Measurements from ENCODE around the gene MUC21. TPM values are rescaled to one million over a fixed set of nuclear protein-coding genes. Genes with fewer than 3 reads are reported as not detected.
"Not testable (repeated sequence)": the region's sequence is repeated elsewhere in the genome, so short reads cannot be mapped to it uniquely, and the experiment has no call there.

The MUC21 gene
- total and polyA plus RNA-seq, 11 donors = 0.10 TPM; not detected in 10

DNA sequence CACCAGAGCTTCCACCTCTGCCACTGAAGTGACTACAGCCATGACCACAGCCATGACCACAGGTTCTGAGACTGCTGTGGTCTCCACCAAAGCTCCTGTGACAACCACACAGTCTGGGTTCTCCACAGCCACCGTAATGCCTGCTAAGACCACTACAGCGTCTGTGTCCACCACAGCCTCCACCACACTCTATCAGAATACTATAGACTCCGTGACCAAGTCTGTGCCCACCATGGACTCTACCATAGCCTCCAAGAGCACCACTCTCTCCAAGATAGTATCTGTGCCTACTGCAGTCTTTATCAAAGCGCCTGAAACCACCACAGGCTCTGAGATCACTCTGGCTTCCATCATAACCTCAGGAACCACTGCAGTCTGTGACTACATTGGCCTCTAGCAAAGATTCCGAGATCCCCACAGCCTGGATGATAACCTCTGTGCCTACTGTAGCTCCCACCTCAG is 18.3 kb upstream of the MUC21 start:
- intact Hi-C loops (cut with DNase I) = no loop called here
- no peak for TF ChIP-seq POLR2A (IDR thresholded peaks at IDR 0.05)
- TF ChIP-seq, protein P1, sequence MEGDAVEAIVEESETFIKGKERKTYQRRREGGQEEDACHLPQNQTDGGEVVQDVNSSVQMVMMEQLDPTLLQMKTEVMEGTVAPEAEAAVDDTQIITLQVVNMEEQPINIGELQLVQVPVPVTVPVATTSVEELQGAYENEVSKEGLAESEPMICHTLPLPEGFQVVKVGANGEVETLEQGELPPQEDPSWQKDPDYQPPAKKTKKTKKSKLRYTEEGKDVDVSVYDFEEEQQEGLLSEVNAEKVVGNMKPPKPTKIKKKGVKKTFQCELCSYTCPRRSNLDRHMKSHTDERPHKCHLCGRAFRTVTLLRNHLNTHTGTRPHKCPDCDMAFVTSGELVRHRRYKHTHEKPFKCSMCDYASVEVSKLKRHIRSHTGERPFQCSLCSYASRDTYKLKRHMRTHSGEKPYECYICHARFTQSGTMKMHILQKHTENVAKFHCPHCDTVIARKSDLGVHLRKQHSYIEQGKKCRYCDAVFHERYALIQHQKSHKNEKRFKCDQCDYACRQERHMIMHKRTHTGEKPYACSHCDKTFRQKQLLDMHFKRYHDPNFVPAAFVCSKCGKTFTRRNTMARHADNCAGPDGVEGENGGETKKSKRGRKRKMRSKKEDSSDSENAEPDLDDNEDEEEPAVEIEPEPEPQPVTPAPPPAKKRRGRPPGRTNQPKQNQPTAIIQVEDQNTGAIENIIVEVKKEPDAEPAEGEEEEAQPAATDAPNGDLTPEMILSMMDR (IDR thresholded peaks at IDR 0.05) = no peak

DNA sequence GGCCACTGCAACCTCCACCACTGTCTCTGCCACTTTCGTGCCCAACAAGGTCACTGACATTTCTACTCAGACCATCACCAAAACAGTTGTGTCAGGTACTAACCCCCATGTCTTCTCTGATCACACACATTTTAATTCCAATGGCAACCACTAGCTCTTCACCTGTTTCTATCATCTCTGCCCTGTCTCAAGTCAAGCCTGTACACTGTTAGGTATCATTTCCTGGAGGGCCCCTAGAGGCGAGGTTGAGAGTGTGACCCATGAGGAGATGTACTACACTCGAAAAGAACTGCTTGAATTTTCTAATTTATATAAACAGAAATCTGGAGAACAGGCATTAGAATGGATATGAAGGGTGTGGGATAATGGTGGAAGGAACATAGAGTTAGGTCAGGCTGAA is 17.4 kb upstream of the MUC21 start:
- intact Hi-C loops (cut with DNase I) = no loop called here
- H3K27ac ChIP-seq = no peak overlapping the region

More for the DNA sequence above, 18.3 kb upstream of the MUC21 start:
- Histone ChIP-seq H3K4me3 (no peak overlapping the region), H3K9me3 (no peaks in the 10 kb centered on the region), H3K27me3 (peaks cover 0 to 10% (median 0%) of the 10 kb centered on the region in 9 donors), H3K4me1 (no peaks in the 10 kb centered on the region), H3K36me3 (no peaks in the 10 kb centered on the region), H3K27ac (no peak overlapping the region)
- DNase-seq (no peak), ATAC-seq (no peak)
- WGBS, 4 donors = 78 to 94% (median 84%) methylated on average over 5 of the region's 5 CpGs

DNA sequence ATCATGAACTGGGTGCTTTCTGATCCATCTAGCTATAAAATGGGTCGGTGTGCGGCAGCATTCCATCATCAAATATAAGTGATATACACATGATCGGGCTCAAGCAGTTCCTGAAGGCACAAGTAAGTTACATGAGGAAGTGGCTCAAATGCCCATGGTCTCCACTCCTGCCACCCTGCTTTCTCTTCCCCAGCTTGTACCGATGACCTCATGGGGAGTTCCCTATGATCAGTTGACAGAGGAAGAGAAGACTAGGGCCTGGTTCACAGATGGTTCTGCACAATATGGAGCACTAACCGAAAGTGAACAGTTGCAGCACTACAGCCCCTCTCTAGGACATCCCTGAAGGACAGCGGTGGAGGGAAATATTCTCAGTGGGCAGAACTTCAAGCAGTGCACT is 14.3 kb upstream of the MUC21 start:
- ATAC-seq; H3K4me1 ChIP-seq; intact Hi-C loops (cut with DNase I); H3K4me3 ChIP-seq; H3K9me3 ChIP-seq; H3K27me3 ChIP-seq; H3K27ac ChIP-seq; DNase-seq; H3K36me3 ChIP-seq: not testable (repeated sequence)
- WGBS, 4 donors = 88 to 97% (median 93%) methylated on average over 6 of the region's 6 CpGs

More for the DNA sequence above, 17.4 kb upstream of the MUC21 start:
- WGBS, 4 donors = 68 to 76% (median 75%) methylated on average over 3 of the region's 3 CpGs
- H3K4me3 ChIP-seq = no peak overlapping the region
- ATAC-seq (no peak), DNase-seq (no peak)
- H3K4me1 ChIP-seq = no peaks in the 10 kb centered on the region
- peaks cover 0 to 7% (median 0%) of the 10 kb centered on the region in 9 donors for H3K27me3 ChIP-seq
- H3K9me3 ChIP-seq = no peaks in the 10 kb centered on the region
- TF ChIP-seq POLR2A (IDR thresholded peaks at IDR 0.05) = no peak
- TF ChIP-seq, protein P1 (IDR thresholded peaks at IDR 0.05) = no peak
- no peaks in the 10 kb centered on the region for H3K36me3 ChIP-seq

DNA sequence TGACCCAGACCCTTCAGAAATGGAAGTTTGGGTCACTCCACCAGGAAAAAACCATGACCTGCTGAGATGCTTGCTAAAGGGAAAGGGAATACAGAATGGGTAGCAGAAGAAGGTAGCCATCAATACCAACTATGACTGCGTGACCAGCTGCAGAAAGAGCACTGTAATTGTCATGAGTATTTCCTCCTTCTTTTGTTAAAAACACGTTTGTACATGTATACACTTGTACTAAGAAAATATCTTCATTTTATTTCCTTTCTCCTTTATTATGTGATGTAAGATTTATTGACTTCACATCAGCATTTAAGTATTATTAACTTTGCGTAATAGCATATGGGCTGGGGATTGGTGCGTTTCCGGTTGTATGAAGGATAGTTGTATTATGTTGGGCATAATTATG is 12.6 kb upstream of the MUC21 start:
- intact Hi-C loops (cut with DNase I) = no loop called here

More for the DNA sequence above, 12.6 kb upstream of the MUC21 start:
- ATAC-seq = no peak
- Histone ChIP-seq H3K27me3 (peaks cover 0 to 5% (median 0%) of the 10 kb centered on the region in 9 donors), H3K4me3 (no peak overlapping the region), H3K9me3 (no peaks in the 10 kb centered on the region), H3K27ac (no peak overlapping the region), H3K4me1 (no peaks in the 10 kb centered on the region), H3K36me3 (no peaks in the 10 kb centered on the region)
- WGBS, 4 donors = 86 to 90% (median 89%) methylated on average over 5 of the region's 5 CpGs
- DNase-seq = no peak
- no peak for TF ChIP-seq POLR2A (IDR thresholded peaks at IDR 0.05)
- TF ChIP-seq, protein P1 (IDR thresholded peaks at IDR 0.05) = no peak
